ENCODE measurements around the gene TOP3B.

GRCh38 chr22:21916309-21916918 lies 66.2 kb downstream of the TOP3B start:
- TF ChIP-seq FOXA1 (IDR thresholded peaks at IDR 0.05) (no peak), SP1 (IDR thresholded peaks at IDR 0.05) (no peak), RAD21 (IDR thresholded peaks at IDR 0.05) (no peak)

Data from liver (tissue), 2 donors.